GM18519 (cell line): ENCODE measurements around the gene PAX7.

Source experiments
- ATAC-seq: cut with Tn5 transposase; IDR thresholded peaks from one replicate; pipeline ENCODE4 v1.9.1; 2021; ENCODE audit warnings: mild to moderate bottlenecking, moderate library complexity; ENCODE audit not compliant: unreplicated experiment, low FRiP score

PAX7 gene

GRCh38 chr1:18787825-18788385 is 157.3 kb downstream of the PAX7 start:
- no peak for ATAC-seq

- no peak for ATAC-seq
Observed at GRCh38 chr1:18789246-18789645, 158.6 kb downstream of the PAX7 start.

GRCh38 chr1:18792747-18793146 is 162.1 kb downstream of the PAX7 start:
- ATAC-seq, result no peak

GRCh38 chr1:18793164-18793563 is 162.5 kb downstream of the PAX7 start:
- no peak for ATAC-seq

GRCh38 chr1:18794051-18794450 is 163.4 kb downstream of the PAX7 start:
- no peak for ATAC-seq

- ATAC-seq, result no peak
Observed at GRCh38 chr1:18794561-18794960, 163.9 kb downstream of the PAX7 start.

- ATAC-seq, result no peak
Observed at GRCh38 chr1:18795002-18795689, 164.5 kb downstream of the PAX7 start.

- ATAC-seq, result no peak
Observed at GRCh38 chr1:18796950-18797349, 166.3 kb downstream of the PAX7 start.
